Parathyroid adenoma (tissue), 2 donors: ENCODE data around the gene CALML3.

Experiments used
- H2AFZ ChIP-seq: fragments of 300-600 bp; sonication (generic); one replicate; pipeline ENCODE4 v1.7.0; 2017; ENCODE audit warnings: antibody characterized with exemption, mild to moderate bottlenecking
- H3K27ac ChIP-seq: fragments of 300-600 bp; sonication (generic); one replicate; pipeline ENCODE4 v1.7.0; 2017
- H3K27me3 ChIP-seq: fragments of 300-600 bp; sonication (generic); one replicate; pipeline ENCODE4 v1.7.0; 2017; ENCODE audit warnings: low read length; ENCODE audit not compliant: control insufficient read depth, insufficient read depth
- H3K36me3 ChIP-seq: fragments of 300-600 bp; sonication (generic); one replicate; pipeline ENCODE4 v1.7.0; 2017; ENCODE audit warnings: low read length; ENCODE audit not compliant: control insufficient read depth, insufficient read depth
- H3K4me1 ChIP-seq: fragments of 300-600 bp; sonication (generic); one replicate; pipeline ENCODE4 v1.7.0; 2017; ENCODE audit warnings: control low read depth
- H3K4me2 ChIP-seq: fragments of 300-600 bp; sonication (generic); one replicate; pipeline ENCODE4 v1.7.0; 2017; ENCODE audit warnings: low read length
- H3K4me3 ChIP-seq: fragments of 300-600 bp; sonication (generic); one replicate; pipeline ENCODE4 v1.7.0; 2017; ENCODE audit warnings: low read depth, low read length
- H3K79me2 ChIP-seq: fragments of 300-600 bp; sonication (generic); one replicate; pipeline ENCODE4 v1.7.0; 2017; ENCODE audit warnings: control low read depth
- H3K9ac ChIP-seq: fragments of 300-600 bp; sonication (generic); one replicate; pipeline ENCODE4 v1.7.0; 2017; ENCODE audit warnings: mild to moderate bottlenecking
- H3K9me3 ChIP-seq: fragments of 300-600 bp; sonication (generic); one replicate; pipeline ENCODE4 v1.7.0; 2017; ENCODE audit warnings: low read length; ENCODE audit not compliant: control insufficient read depth
- TF ChIP-seq, protein P1 (sequence below): fragments of 300-600 bp; sonication (generic); IDR thresholded peaks from one replicate; pipeline ENCODE4 v1.7.0; 2017; ENCODE audit warnings: antibody characterized with exemption, mild to moderate bottlenecking
- donor health status: primary hyperparathyroidism.

The CALML3 gene

DNA sequence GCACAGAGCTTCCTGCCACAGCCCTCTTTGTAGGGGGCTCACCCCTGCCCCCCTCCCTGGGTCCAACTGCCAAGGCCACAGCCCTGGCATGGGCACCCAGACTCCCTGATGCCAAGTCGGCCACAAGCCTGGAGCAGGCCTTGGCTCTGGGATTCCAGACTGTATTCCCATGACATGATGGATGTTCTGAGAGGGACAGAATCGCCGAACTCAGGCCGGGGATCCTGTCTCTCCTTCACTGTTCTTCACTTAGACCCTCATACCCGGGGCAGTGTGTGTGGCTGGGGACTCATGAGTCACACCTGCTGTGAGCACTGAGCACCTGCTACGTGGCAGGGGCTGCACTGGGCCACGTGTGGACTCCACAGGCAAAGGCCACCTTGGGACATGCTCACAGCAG lies 33.3 kb upstream of the CALML3 start:
- Histone ChIP-seq H3K9ac (no peak overlapping the region), H3K4me3 (no peak overlapping the region), H3K9me3 (no peaks in the 10 kb centered on the region), H3K36me3 (no peaks in the 10 kb centered on the region), H3K79me2 (no peaks in the 10 kb centered on the region), H3K4me1 (no peaks in the 10 kb centered on the region), H3K27me3 (no peaks in the 10 kb centered on the region), H3K27ac (no peak overlapping the region), H2AFZ (no peak overlapping the region), H3K4me2 (no peak overlapping the region)
- TF ChIP-seq, protein P1, sequence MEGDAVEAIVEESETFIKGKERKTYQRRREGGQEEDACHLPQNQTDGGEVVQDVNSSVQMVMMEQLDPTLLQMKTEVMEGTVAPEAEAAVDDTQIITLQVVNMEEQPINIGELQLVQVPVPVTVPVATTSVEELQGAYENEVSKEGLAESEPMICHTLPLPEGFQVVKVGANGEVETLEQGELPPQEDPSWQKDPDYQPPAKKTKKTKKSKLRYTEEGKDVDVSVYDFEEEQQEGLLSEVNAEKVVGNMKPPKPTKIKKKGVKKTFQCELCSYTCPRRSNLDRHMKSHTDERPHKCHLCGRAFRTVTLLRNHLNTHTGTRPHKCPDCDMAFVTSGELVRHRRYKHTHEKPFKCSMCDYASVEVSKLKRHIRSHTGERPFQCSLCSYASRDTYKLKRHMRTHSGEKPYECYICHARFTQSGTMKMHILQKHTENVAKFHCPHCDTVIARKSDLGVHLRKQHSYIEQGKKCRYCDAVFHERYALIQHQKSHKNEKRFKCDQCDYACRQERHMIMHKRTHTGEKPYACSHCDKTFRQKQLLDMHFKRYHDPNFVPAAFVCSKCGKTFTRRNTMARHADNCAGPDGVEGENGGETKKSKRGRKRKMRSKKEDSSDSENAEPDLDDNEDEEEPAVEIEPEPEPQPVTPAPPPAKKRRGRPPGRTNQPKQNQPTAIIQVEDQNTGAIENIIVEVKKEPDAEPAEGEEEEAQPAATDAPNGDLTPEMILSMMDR, result no peak

DNA sequence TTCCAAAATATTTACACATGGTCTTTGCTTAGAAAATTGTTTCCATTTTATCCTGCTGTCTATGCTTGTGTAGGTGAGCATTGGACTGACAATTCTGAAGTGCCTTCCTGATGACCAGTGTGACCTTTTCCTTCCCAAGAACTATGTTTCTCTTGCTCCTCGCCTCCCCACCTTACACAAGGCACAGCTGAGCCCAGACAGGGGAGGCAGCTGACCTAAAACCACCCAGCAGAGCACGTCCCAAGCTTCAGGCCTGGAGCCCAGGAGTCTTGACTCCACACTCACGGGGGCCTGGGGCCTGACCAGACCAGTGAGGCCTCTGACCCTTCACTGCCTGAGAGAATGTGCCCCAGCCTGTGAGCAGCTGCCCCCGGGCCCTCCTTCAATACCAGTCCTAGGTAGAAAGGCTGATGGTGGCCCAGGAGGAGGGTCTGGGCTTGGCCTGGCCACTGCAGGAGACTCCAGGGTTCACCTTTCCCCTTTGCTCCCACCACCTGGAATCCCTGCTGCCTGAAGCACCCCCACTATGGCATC lies 32.4 kb upstream of the CALML3 start:
- no peak overlapping the region for H3K4me3 ChIP-seq
- no peaks in the 10 kb centered on the region for H3K36me3 ChIP-seq
- H2AFZ ChIP-seq, result no peak overlapping the region
- H3K27me3 ChIP-seq, result no peaks in the 10 kb centered on the region
- no peaks in the 10 kb centered on the region for H3K9me3 ChIP-seq
- no peaks in the 10 kb centered on the region for H3K79me2 ChIP-seq
- TF ChIP-seq, protein P1, result no peak
- H3K9ac ChIP-seq, result no peak overlapping the region
- no peak overlapping the region for H3K27ac ChIP-seq
- no peak overlapping the region for H3K4me2 ChIP-seq
- H3K4me1 ChIP-seq, result no peaks in the 10 kb centered on the region

DNA sequence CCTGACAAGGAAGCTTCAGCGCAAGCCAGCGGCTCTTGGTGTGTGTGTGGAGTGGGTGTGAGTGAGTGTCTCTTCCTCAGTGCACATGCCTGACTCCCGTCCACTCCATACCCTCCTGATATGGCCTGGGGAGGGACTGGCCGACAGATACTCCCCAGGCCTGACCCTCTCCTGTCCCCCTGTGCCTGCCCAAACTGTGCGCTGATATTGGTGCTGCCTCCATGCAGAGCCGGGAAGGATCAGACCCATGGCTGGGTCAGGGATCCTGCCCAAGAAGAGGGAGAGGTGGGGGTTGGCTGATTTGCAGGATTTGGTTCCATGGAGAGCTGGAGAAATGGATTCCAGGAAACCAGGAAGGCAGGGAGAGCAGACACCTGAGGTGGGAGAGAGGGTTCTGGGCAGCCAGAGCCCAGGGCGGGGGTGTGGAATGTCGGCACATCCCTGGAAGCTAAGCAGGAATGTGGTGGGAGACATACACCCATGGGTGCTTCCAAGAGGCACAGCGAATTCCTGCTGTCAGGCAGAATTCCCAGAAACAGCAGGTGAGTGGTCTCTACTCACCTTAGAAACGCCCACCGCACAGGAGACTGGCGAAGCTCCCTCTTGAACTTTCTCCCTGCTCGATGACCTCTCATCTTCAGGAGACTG lies 31.7 kb upstream of the CALML3 start:
- Histone ChIP-seq H2AFZ (no peak overlapping the region), H3K4me1 (no peaks in the 10 kb centered on the region), H3K9me3 (no peaks in the 10 kb centered on the region), H3K9ac (no peak overlapping the region), H3K27ac (no peak overlapping the region), H3K4me3 (no peak overlapping the region), H3K4me2 (no peak overlapping the region), H3K27me3 (no peaks in the 10 kb centered on the region), H3K36me3 (no peaks in the 10 kb centered on the region), H3K79me2 (no peaks in the 10 kb centered on the region)
- TF ChIP-seq, protein P1, result no peak

DNA sequence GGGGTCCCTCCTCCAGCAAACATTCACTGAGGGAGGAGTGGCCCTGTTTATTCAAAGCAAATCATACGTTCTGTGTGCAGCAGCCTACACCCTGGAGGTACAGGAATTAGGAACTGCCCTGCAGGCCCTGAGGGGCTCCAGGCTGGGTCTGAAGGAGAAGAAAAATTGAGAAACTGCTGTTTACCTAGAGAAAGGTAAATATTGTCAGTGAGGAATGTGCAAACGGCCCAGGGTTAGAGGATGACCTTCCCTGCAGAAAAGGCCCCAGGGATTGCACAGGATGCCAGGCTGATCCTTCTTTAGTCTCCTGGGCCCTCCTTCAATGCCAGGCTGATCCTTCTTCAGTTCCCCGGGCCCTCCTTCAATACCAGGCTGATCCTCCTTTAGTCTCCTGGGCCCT lies 31.1 kb upstream of the CALML3 start:
- Histone ChIP-seq H2AFZ (no peak overlapping the region), H3K4me2 (no peak overlapping the region), H3K9me3 (no peaks in the 10 kb centered on the region), H3K79me2 (no peaks in the 10 kb centered on the region), H3K36me3 (no peaks in the 10 kb centered on the region), H3K27ac (no peak overlapping the region), H3K27me3 (no peaks in the 10 kb centered on the region), H3K9ac (no peak overlapping the region), H3K4me1 (no peaks in the 10 kb centered on the region), H3K4me3 (no peak overlapping the region)
- TF ChIP-seq, protein P1, result no peak

DNA sequence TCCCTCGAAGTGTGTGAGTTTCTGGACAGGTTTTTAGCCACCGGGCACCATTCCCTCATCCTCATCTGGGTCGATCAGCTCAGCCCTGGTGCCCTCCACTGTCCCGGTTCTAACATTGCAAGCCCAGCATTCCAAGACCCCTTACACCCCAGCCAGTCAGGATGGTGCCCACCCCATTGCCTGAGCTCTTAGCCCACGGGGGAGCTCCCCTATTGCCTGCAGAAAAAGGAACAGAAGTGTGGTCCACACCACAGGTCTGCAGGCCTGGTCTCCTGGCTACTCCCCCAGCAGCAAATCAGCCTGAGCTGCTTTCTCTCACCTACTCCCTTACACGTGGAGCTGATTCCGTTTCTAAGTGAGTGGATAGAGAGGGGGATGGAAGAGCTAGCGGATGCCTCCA lies 30.1 kb upstream of the CALML3 start:
- Histone ChIP-seq H3K4me2 (no peak overlapping the region), H3K79me2 (no peaks in the 10 kb centered on the region), H3K27me3 (no peaks in the 10 kb centered on the region), H2AFZ (no peak overlapping the region), H3K36me3 (no peaks in the 10 kb centered on the region), H3K9ac (no peak overlapping the region), H3K4me3 (no peak overlapping the region), H3K9me3 (no peaks in the 10 kb centered on the region), H3K27ac (no peak overlapping the region), H3K4me1 (no peaks in the 10 kb centered on the region)
- TF ChIP-seq, protein P1, result no peak
